ENCODE data around the gene PCOLCE2. TPM values are rescaled to one million over a fixed set of nuclear protein-coding genes. Genes with fewer than 3 reads are reported as not detected.
A peak's percentile ranks its signal among the peaks of the same experiment; 100 is the strongest.

PCOLCE2 gene
- total and polyA plus RNA-seq, 2 experiments from 2014 or later, result 45.4 to 46.4 TPM

DNA sequence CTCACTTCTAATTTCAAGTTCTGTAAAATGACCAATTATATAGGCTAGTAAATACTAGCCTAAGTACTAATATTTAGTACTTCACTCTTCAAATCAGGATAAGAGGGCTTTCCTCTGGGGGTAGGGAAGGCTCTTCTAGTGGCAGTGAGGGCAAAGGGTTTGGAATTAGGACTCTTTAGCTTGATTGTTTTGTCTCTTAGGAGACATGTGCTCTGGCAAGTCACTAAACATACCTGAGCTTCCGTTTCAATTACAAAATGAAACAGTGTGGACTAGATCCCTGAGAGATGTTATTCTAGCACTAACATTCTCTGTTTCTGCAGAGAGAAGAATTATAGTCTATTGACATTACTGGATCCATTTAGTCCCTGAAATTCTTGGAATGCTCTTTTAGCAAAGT lies 71.5 kb downstream of the PCOLCE2 start:
- Histone ChIP-seq H3K4me1 (ENCODE audit: insufficient read depth) (no peaks in the 10 kb centered on the region), H3K9ac (no peak overlapping the region), H3K79me2 (ENCODE audit: insufficient read depth) (no peaks in the 10 kb centered on the region), H3K27me3 (replicated peaks; ENCODE audit: insufficient read depth) (no peaks in the 10 kb centered on the region), H3F3A (ENCODE audit: insufficient read depth) (no peaks in the 10 kb centered on the region), H3K36me3 (ENCODE audit: low read depth) (no peaks in the 10 kb centered on the region), H3K9me3 (ENCODE audit: low read depth) (no peaks in the 10 kb centered on the region), H3K9me2 (ENCODE audit: insufficient read depth) (no peaks in the 10 kb centered on the region), H4K20me1 (ENCODE audit: insufficient read depth) (no peaks in the 10 kb centered on the region), H2AFZ (no peak overlapping the region), H3K27ac (no peak overlapping the region), H3K4me2 (ENCODE audit: unreplicated experiment) (no peak overlapping the region), H3K4me3 (no peak overlapping the region)
- no peak for TF ChIP-seq EZH2phosphoT487 (IDR thresholded peaks at IDR 0.05; ENCODE audit: insufficient read depth, low read depth)
- no peak for TF ChIP-seq EZH2 (IDR thresholded peaks at IDR 0.05; ENCODE audit: insufficient read depth, poor library complexity, severe bottlenecking)
- in situ Hi-C loops (cut with MboI), result loop anchor here (10.0 kb wide), 1 partner anchor 223 kb away; the partner anchor contains the start of gene PLS1
- WGBS, 2 experiments (ENCODE audit: low coverage in 1 of 2, low lambda C conversion rate in 2 of 2, missing lambda C conversion rate in 2 of 2), result 76 to 77% methylated on average over 1 of the region's 1 CpG
- DNase-seq, result no peak

DNA sequence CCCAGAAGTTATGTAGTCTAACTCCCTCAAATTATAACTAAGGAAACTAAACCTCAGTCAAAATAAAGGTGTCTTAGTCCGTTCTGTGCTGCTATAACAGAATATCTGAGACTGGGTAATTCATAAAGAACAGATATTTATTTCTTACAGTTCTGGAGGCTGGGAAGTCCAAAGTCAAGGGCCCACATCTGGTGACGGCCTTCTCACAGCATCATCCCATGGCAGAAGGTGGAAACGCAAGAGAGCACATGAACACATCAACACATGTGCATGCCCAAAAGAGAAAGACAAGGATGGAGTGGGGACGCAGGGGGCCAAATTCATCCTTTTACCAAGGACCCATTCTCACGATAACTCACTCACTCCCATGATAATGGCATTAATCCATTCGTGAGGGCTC lies 73.1 kb downstream of the PCOLCE2 start:
- TF ChIP-seq EZH2 (IDR thresholded peaks at IDR 0.05; ENCODE audit: insufficient read depth, poor library complexity, severe bottlenecking), result no peak
- TF ChIP-seq EZH2phosphoT487 (IDR thresholded peaks at IDR 0.05; ENCODE audit: insufficient read depth, low read depth), result no peak
- Histone ChIP-seq H3F3A (ENCODE audit: insufficient read depth) (no peaks in the 10 kb centered on the region), H4K20me1 (ENCODE audit: insufficient read depth) (no peaks in the 10 kb centered on the region), H3K4me1 (ENCODE audit: insufficient read depth) (no peaks in the 10 kb centered on the region), H3K36me3 (ENCODE audit: low read depth) (no peaks in the 10 kb centered on the region), H3K4me2 (ENCODE audit: unreplicated experiment) (no peak overlapping the region), H3K27me3 (replicated peaks; ENCODE audit: insufficient read depth) (no peaks in the 10 kb centered on the region), H3K27ac (no peak overlapping the region), H3K9ac (no peak overlapping the region), H3K9me2 (ENCODE audit: insufficient read depth) (no peaks in the 10 kb centered on the region), H3K4me3 (no peak overlapping the region), H2AFZ (no peak overlapping the region), H3K79me2 (ENCODE audit: insufficient read depth) (no peaks in the 10 kb centered on the region), H3K9me3 (ENCODE audit: low read depth) (no peaks in the 10 kb centered on the region)
- DNase-seq, result no peak
- in situ Hi-C loops (cut with MboI), result loop anchor here (10.0 kb wide), 1 partner anchor 221 kb away; the partner anchor contains the start of gene PLS1
- WGBS, 2 experiments (ENCODE audit: low coverage in 1 of 2, low lambda C conversion rate in 2 of 2, missing lambda C conversion rate in 2 of 2), result 94 to 98% methylated on average over 6 of the region's 6 CpGs

GRCh38 chr3:142809259-142809658 lies 79.6 kb downstream of the PCOLCE2 start:
- no peaks in the 10 kb centered on the region for H4K20me1 ChIP-seq (ENCODE audit: insufficient read depth)
- H3K4me1 ChIP-seq (ENCODE audit: insufficient read depth), result peaks cover 6% of the 10 kb centered on the region; the same call in 1 of the 2 replicates
- DNase-seq, result no peak
- WGBS, 2 experiments (ENCODE audit: low coverage in 1 of 2, low lambda C conversion rate in 2 of 2, missing lambda C conversion rate in 2 of 2), result 97% methylated on average over 3 of the region's 3 CpGs
- H3K79me2 ChIP-seq (ENCODE audit: insufficient read depth), result no peaks in the 10 kb centered on the region
- no peaks in the 10 kb centered on the region for H3K9me2 ChIP-seq (ENCODE audit: insufficient read depth)
- H3K4me3 ChIP-seq, result no peak overlapping the region
- in situ Hi-C loops (cut with MboI), result no loop called here
- H3F3A ChIP-seq (ENCODE audit: insufficient read depth), result 0 out of 2 replicates have a peak, but pooled peaks cover 5% of the 10 kb centered on the region
- H3K4me2 ChIP-seq (ENCODE audit: unreplicated experiment), result no peak overlapping the region
- TF ChIP-seq EZH2 (IDR thresholded peaks at IDR 0.05; ENCODE audit: insufficient read depth, poor library complexity, severe bottlenecking) (no peak), EZH2phosphoT487 (IDR thresholded peaks at IDR 0.05; ENCODE audit: insufficient read depth, low read depth) (no peak)
- no peaks in the 10 kb centered on the region for H3K27me3 ChIP-seq (replicated peaks; ENCODE audit: insufficient read depth)
- no peak overlapping the region for H3K9ac ChIP-seq
- H3K9me3 ChIP-seq (ENCODE audit: low read depth), result no peaks in the 10 kb centered on the region
- no peak overlapping the region for H3K27ac ChIP-seq
- H2AFZ ChIP-seq, result no peak overlapping the region
- H3K36me3 ChIP-seq (ENCODE audit: low read depth), result 0 out of 2 replicates have a peak, but pooled peaks cover 6% of the 10 kb centered on the region

DNA sequence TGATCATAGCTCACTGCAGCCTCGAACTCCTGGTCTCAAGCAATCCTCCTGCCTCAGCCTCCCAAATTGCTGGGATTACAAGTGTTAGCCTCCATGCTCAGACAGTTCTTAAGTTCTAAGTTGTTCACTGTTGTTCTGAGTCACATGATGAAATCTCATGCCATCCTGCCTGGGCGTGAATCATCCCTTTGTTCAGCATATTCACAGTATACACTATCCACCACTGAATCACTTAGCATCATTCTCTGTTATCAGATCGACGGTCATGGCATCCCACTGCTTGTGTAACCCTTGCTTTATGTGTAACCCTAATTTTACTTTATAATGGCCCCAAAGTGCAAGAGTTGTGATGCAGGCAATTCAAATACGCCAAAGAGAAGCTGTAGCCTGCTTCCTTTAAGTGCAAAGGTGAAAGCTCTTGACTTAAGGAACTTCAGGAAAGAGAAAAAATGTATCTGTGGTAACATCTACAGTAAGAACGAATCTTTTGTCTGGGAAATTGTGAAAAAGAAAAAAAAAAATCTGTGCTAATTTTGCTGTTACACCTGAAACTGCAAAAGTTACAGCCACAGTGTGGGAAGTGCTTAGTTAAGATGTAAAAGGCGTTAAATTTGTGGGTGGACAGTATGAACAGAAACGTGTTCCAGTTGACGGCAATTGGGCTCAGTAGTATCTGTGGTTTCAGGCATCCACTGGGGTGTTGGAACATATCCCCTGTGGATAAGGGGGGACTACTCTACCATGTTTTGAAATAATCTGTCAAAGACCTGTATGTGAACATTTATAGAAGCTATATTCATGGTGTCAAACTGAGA lies 80.6 kb downstream of the PCOLCE2 start:
- peak; percentile 92 for DNase-seq

More for the DNA sequence above, 80.6 kb downstream of the PCOLCE2 start:
- no peak overlapping the region for H3K9ac ChIP-seq
- H3K79me2 ChIP-seq (ENCODE audit: insufficient read depth), result no peaks in the 10 kb centered on the region
- H4K20me1 ChIP-seq (ENCODE audit: insufficient read depth), result no peaks in the 10 kb centered on the region
- H3K4me1 ChIP-seq (ENCODE audit: insufficient read depth), result peaks cover 6% of the 10 kb centered on the region; the same call in 1 of the 2 replicates
- no peak overlapping the region for H3K4me3 ChIP-seq
- H3K9me2 ChIP-seq (ENCODE audit: insufficient read depth), result no peaks in the 10 kb centered on the region
- H3K36me3 ChIP-seq (ENCODE audit: low read depth), result 0 out of 2 replicates have a peak, but pooled peaks cover 6% of the 10 kb centered on the region
- H3K27ac ChIP-seq, result peak overlapping the region; percentile 67
- in situ Hi-C loops (cut with MboI), result no loop called here
- no peaks in the 10 kb centered on the region for H3K27me3 ChIP-seq (replicated peaks; ENCODE audit: insufficient read depth)
- TF ChIP-seq EZH2phosphoT487 (IDR thresholded peaks at IDR 0.05; ENCODE audit: insufficient read depth, low read depth) (no peak), EZH2 (IDR thresholded peaks at IDR 0.05; ENCODE audit: insufficient read depth, poor library complexity, severe bottlenecking) (no peak)
- no peaks in the 10 kb centered on the region for H3K9me3 ChIP-seq (ENCODE audit: low read depth)
- WGBS, 2 experiments (ENCODE audit: low coverage in 1 of 2, low lambda C conversion rate in 2 of 2, missing lambda C conversion rate in 2 of 2), result 60 to 61% methylated on average over 9 of the region's 9 CpGs
- peak overlapping the region; percentile 32 for H3K4me2 ChIP-seq (ENCODE audit: unreplicated experiment)
- H3F3A ChIP-seq (ENCODE audit: insufficient read depth), result 0 out of 2 replicates have a peak, but pooled peaks cover 5% of the 10 kb centered on the region
- no peak overlapping the region for H2AFZ ChIP-seq

Data from GM23248 (cell line).